ENCODE results near the gene CD34. TPM values are rescaled to one million over a fixed set of nuclear protein-coding genes. Genes with fewer than 3 reads are reported as not detected.

The CD34 gene
- total RNA-seq, 1 experiment from 2014 or later, result 0.35 TPM

GRCh38 chr1:207911856-207912760 is 1.2 kb upstream of the CD34 start:
- DNase-seq, result no peak
- H3K4me2 ChIP-seq (ENCODE audit: insufficient read depth, insufficient read length, low read length), result no peak overlapping the region
- Mint-ChIP-seq H3K36me3 (ENCODE audit: insufficient read depth in 1 of 3, low read depth in 3 of 3) (no peaks in the 10 kb centered on the region), H3K4me3 (peak overlapping the region; percentile 55 to 79; a peak in 4 of 5 replicates), H3K9me3 (no peaks in the 10 kb centered on the region), H3K27ac (no peak overlapping the region), H3K27me3 (ENCODE audit: low read depth) (peaks cover 68% of the 10 kb centered on the region), H3K4me1 (peaks cover 7 to 14% of the 10 kb centered on the region in 2 experiments)
- H2BK5ac ChIP-seq (ENCODE audit: insufficient read length, low read length), result no peak overlapping the region
- H4K5ac ChIP-seq (ENCODE audit: insufficient read length, low read depth, low read length), result no peak overlapping the region
- H3K9me3 ChIP-seq (ENCODE audit: control insufficient read depth, low read depth, low read length), result no peaks in the 10 kb centered on the region
- no peaks in the 10 kb centered on the region for H3K79me2 ChIP-seq (ENCODE audit: insufficient read depth, low read length)
- no peaks in the 10 kb centered on the region for H3K79me1 ChIP-seq (ENCODE audit: insufficient read depth, low read depth, low read length, poor library complexity, severe bottlenecking)
- no peaks in the 10 kb centered on the region for H4K20me1 ChIP-seq (ENCODE audit: control insufficient read depth, insufficient read depth, insufficient read length)
- H4K91ac ChIP-seq (ENCODE audit: insufficient read length, low read depth, low read length), result no peak overlapping the region
- no peak overlapping the region for H3K27ac ChIP-seq (ENCODE audit: insufficient read length, low read depth, low read length)
- no peak overlapping the region for H2BK120ac ChIP-seq (ENCODE audit: low read depth, low read length, poor library complexity, severe bottlenecking)
- no peak overlapping the region for H3T11ph ChIP-seq (ENCODE audit: low read length)
- no peak overlapping the region for H2BK20ac ChIP-seq (ENCODE audit: low read depth, low read length, poor library complexity, severe bottlenecking)
- no peak overlapping the region for H3K56ac ChIP-seq (ENCODE audit: insufficient read length, low read depth, low read length)
- H2AFZ ChIP-seq (ENCODE audit: low read length), result no peak overlapping the region
- no peak overlapping the region for H3K14ac ChIP-seq (ENCODE audit: insufficient read depth, low read length)
- H2BK12ac ChIP-seq (ENCODE audit: insufficient read length, low read depth, low read length), result no peak overlapping the region
- no CpG with 5 or more reads among the region's 8 CpGs for WGBS (ENCODE audit: extremely low coverage, insufficient read length, low lambda C conversion rate)
- no peaks in the 10 kb centered on the region for H3K4me1 ChIP-seq (ENCODE audit: insufficient read depth, low read length)
- no peak overlapping the region for H3K4ac ChIP-seq (ENCODE audit: low read depth, low read length)
- H3K9ac ChIP-seq (ENCODE audit: extremely low read depth, insufficient read length, low read length), result no peak overlapping the region
- no peak overlapping the region for H2AK5ac ChIP-seq (ENCODE audit: insufficient read length, low read length)
- no peak overlapping the region for H2BK15ac ChIP-seq (ENCODE audit: low read depth, low read length)
- H3K23ac ChIP-seq (ENCODE audit: insufficient read length, low read depth, low read length), result no peak overlapping the region
- no peak for TF ChIP-seq CTCF (conservative IDR thresholded peaks at IDR 0.05)
- peaks cover 4% of the 10 kb centered on the region for H3K23me2 ChIP-seq (ENCODE audit: insufficient read length, low read depth, low read length, poor library complexity, severe bottlenecking)
- no peak overlapping the region for H3K18ac ChIP-seq (ENCODE audit: insufficient read length, low read depth, low read length)
- peaks cover 30% of the 10 kb centered on the region; the same call in 1 of the 2 replicates for H3K27me3 ChIP-seq (ENCODE audit: insufficient read depth, low read length)
- no peak overlapping the region for H4K8ac ChIP-seq (replicated peaks; ENCODE audit: insufficient read length, low read depth, low read length)

Data from H9 (cell line).